Measurements from ENCODE around the gene PDP2. TPM values are rescaled to one million over a fixed set of nuclear protein-coding genes. Genes with fewer than 3 reads are reported as not detected.

PDP2 gene, protein sequence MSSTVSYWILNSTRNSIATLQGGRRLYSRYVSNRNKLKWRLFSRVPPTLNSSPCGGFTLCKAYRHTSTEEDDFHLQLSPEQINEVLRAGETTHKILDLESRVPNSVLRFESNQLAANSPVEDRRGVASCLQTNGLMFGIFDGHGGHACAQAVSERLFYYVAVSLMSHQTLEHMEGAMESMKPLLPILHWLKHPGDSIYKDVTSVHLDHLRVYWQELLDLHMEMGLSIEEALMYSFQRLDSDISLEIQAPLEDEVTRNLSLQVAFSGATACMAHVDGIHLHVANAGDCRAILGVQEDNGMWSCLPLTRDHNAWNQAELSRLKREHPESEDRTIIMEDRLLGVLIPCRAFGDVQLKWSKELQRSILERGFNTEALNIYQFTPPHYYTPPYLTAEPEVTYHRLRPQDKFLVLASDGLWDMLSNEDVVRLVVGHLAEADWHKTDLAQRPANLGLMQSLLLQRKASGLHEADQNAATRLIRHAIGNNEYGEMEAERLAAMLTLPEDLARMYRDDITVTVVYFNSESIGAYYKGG
- 13.3 and 17.0 TPM in 2 replicates for total RNA-seq

DNA sequence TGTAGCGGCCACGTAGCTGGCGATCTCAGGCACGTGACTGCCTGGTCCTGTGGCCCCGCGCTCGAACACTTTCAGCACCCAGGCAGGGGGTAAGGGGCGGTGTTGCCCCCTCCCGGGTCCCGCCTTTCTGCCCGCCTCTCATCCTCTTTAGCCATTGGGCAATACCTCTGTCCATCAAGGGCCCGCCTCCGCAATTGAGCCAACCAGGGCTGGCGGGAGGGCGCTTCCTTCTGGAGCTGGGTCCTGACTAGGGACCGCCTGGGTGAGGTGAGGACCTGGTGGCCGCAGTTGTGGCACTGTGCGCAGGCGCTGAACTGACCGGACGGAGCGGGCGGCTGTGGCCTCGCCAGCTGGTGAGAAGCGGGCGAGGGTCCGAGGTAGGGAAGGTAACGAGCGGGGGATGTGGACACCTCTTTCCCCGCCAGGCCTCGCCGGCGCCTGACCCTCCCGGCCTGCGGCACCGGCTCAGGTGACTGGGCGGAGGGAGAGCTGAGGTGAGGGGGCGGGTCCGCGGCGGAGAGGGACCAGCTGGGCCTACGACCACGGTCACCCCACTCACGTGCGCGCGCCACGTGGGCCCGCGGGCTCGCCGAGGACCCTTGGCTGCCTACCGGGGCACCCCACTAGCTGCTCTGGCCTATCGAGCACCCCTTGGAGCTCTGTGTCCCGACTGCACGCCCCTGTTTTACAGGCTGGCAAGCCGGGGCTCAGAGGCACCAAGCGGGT, at the start of gene PDP2:
Gene PDP2 (plus strand): TSS at position 228 of the 726 bp plus-strand sequence. CDS start 3,770 bp downstream, outside the sequence.

GRCh38 chr16:66844342-66845079, 35.8 kb upstream of the PDP2 start, which contains the start of gene CA7:
Gene CA7, plus strand, starts transcription at chr16:66844414. Its CDS starts 74 bp downstream, at chr16:66844488.

GRCh38 chr16:66918803-66919568, 38.7 kb downstream of the PDP2 start, which contains the start of gene CDH16:
Gene CDH16, minus strand, starts transcription at chr16:66918885. Its CDS starts 820 bp downstream, at chr16:66918065.

DNA sequence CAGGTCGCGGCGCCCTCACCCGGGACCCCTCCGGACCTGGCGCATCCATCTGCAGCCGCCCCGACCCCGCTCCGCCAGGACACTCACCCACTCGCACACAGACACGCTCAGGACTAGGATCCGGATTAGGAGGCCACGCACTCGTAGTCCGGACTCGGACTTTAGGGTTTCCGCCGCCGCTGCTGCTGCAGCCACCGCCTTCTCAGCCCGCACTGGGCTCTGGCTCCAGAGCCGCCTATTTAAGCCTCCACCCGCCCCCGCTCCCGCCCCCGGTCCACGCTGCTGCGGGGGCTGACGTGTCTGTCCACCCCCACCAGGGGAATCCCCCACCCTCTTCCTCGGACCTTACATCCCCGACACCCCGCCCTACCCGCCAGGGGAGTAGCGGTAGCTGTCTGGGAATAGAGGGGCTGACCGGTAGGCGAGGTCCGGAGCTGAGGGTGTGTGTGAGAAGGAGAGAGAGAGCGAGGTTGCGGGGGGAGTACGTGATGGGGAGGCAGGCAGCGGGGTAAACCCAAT, 45.1 kb downstream of the PDP2 start, which contains the start of gene RRAD:
Gene RRAD (minus strand): TSS at position 214 of the 519 bp plus-strand sequence. CDS start 356 bp downstream, outside the sequence.

GRCh38 chr16:66934138-66934838, 54.0 kb downstream of the PDP2 start, which contains the start of gene CIAO2B:
Gene CIAO2B, minus strand, starts transcription at chr16:66934402. Its CDS starts 38 bp downstream, at chr16:66934364.

DNA sequence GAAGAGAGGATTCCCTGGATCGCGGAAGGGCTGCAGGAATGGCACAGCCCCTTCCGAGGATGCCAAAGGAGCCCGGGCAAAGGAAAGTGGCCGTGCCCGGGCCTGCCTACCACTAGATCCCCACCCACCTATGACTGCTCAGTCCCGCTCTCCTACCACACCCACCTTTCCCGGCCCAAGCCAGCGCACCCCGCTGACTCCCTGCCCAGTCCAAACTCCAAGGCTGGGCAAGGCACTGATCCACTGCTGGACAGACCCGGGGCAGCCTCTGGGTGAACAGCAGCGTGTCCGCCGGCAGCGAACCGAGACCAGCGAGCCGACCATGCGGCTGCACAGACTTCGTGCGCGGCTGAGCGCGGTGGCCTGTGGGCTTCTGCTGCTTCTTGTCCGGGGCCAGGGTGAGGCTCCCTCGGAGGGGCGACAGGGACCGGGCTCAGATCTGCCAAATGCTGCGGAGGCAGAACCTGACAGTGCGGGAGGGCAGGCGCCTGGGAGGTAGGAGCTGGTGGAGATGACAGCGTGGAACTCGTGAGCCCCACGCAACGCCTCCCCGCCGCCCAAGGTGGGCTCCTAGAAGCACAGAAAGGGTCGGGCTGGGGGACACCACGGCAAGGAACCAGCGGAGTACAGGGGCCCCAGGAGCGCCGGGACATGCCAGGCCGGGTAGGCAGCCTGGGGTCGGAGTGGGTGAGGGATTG, 55.1 kb downstream of the PDP2 start, which contains the start of gene CES2:
Gene CES2 (plus strand): TSS at position 203 of the 698 bp plus-strand sequence. CDS start 120 bp downstream, at position 323.

Other genes with a start within 250 kb of the PDP2 start
- gene CMTM4, start 183.8 kb upstream of the PDP2 start, total RNA-seq: 86.5 and 91.1 TPM in 2 replicates
- gene DYNC1LI2, start 128.9 kb upstream of the PDP2 start, total RNA-seq: 94.0 and 102 TPM in 2 replicates
- under 0.01 and 0.14 TPM in 2 replicates for gene TERB1, start 78.9 kb upstream of the PDP2 start, total RNA-seq
- gene NAE1, start 49.5 kb upstream of the PDP2 start, total RNA-seq: 64.6 and 77.6 TPM in 2 replicates
- not detected in 2 replicates for gene CA7, start 36.1 kb upstream of the PDP2 start, total RNA-seq
- gene CDH16, start 38.4 kb downstream of the PDP2 start, total RNA-seq: 0.07 and 1.0 TPM in 2 replicates
- gene RRAD, start 45.0 kb downstream of the PDP2 start, total RNA-seq: 3.1 and 35.2 TPM in 2 replicates
- gene CIAO2B, start 53.9 kb downstream of the PDP2 start, total RNA-seq: 97.0 and 215 TPM in 2 replicates
- gene CES2, start 55.0 kb downstream of the PDP2 start, total RNA-seq: 41.4 and 130 TPM in 2 replicates
- 1.4 TPM in 2 replicates for gene CES3, start 80.8 kb downstream of the PDP2 start, total RNA-seq
- gene CES4A, start 108.1 kb downstream of the PDP2 start, total RNA-seq: 1.4 and 2.0 TPM in 2 replicates
- 86.8 and 120 TPM in 2 replicates for gene CBFB, start 148.6 kb downstream of the PDP2 start, total RNA-seq
- gene PHAF1, start 229.4 kb downstream of the PDP2 start, total RNA-seq: 16.1 and 30.3 TPM in 2 replicates